Mucosa of descending colon (tissue), 3 donors: ENCODE results near the gene SSBP3. TPM values are rescaled to one million over a fixed set of nuclear protein-coding genes. Genes with fewer than 3 reads are reported as not detected.
A peak's percentile ranks its signal among the peaks of the same experiment; 100 is the strongest.

Experiments used
- ATAC-seq: fragments of 200-7000 bp; cut with Tn5 transposase; one replicate; pipeline ENCODE4 v1.9.1; 2020; ENCODE audit warnings: mild to moderate bottlenecking, moderate library complexity
- DNase-seq, 3 donors: peaks; one replicate each; pipeline ENCODE4 v3.0.0-alpha.2; 2020
- H3K36me3 ChIP-seq: fragments of 200-600 bp; one replicate; pipeline ENCODE4 v1.8.0; 2021; ENCODE audit warnings: low read depth, mild to moderate bottlenecking
- H3K4me1 ChIP-seq: fragments of 200-600 bp; one replicate; pipeline ENCODE4 v1.8.0; 2021; ENCODE audit warnings: low read depth, mild to moderate bottlenecking
- H3K4me3 ChIP-seq: fragments of 200-600 bp; one replicate; pipeline ENCODE4 v1.8.0; 2021; ENCODE audit warnings: mild to moderate bottlenecking
- H3K9me3 ChIP-seq: fragments of 200-600 bp; one replicate; pipeline ENCODE4 v1.8.0; 2021; ENCODE audit warnings: mild to moderate bottlenecking
- CTCF ChIP-seq: fragments of 200-600 bp; IDR thresholded peaks from one replicate; pipeline ENCODE4 v1.8.0; 2022; ENCODE audit warnings: antibody characterized with exemption, mild to moderate bottlenecking
- intact Hi-C, 2 donors: fragments of 100-400 bp; cut with DNase I in 1 of 2; cut with micrococcal nuclease in 1 of 2; formaldehyde crosslinking; loops; one replicate each; pipeline versions ENCODE4 v1.11.0 to v1.11.1; 2022; cut with DNase I, micrococcal nuclease
- total RNA-seq, 3 donors: library from RNA; stranded (reverse); fragmentation: NEBNext Ultra II Directional in 2 of 3; extraction: Animal tissue kit (Norgen Biotek cat#: 25700) in 2 of 3; gene quantifications; one replicate each; pipeline versions ENCODE4 v1.2.1 to v1.2.4, GENCODE V29; 2021 to 2023
- donor health status: DM: no; HTN: no; CAD: no; lungs with moderate emphysema.
- donor health status: DM: no; HTN: no; CAD: no.
- donor health status: DM: no; HTN: yes; CAD: no.

The SSBP3 gene
- total RNA-seq, 3 donors from 2014 or later, result 77.8 to 85.1 (median 82.0) TPM

- ATAC-seq (peak; percentile 60), DNase-seq (no peak)
- intact Hi-C loops, result no loop called here
- H3K36me3 ChIP-seq, result no peaks in the 10 kb centered on the region
- no peaks in the 10 kb centered on the region for H3K9me3 ChIP-seq
- no peak overlapping the region for H3K4me3 ChIP-seq
- no peak for TF ChIP-seq CTCF
- H3K4me1 ChIP-seq, result no peaks in the 10 kb centered on the region
Observed at GRCh38 chr1:54249819-54250435, 156.3 kb downstream of the SSBP3 start.

- no peak for TF ChIP-seq CTCF
Observed at GRCh38 chr1:54248966-54249365, 157.2 kb downstream of the SSBP3 start.

GRCh38 chr1:54247863-54248515 is 158.2 kb downstream of the SSBP3 start:
- Histone ChIP-seq H3K4me1 (no peaks in the 10 kb centered on the region), H3K4me3 (no peak overlapping the region), H3K9me3 (no peaks in the 10 kb centered on the region), H3K36me3 (no peaks in the 10 kb centered on the region)
- intact Hi-C loops, result no loop called here
- no peak for TF ChIP-seq CTCF
- DNase-seq, result no peak
- no peak for ATAC-seq

More at GRCh38 chr1:54248966-54249365, 157.2 kb downstream of the SSBP3 start:
- Histone ChIP-seq H3K4me1 (no peaks in the 10 kb centered on the region), H3K36me3 (no peaks in the 10 kb centered on the region), H3K9me3 (no peaks in the 10 kb centered on the region), H3K4me3 (no peak overlapping the region)
- DNase-seq, result no peak
- intact Hi-C loops, result no loop called here
- ATAC-seq, result peak; percentile 19

- H3K4me1 ChIP-seq, result no peaks in the 10 kb centered on the region
- intact Hi-C loops, result no loop called here
Observed at GRCh38 chr1:54246116-54246721, 160.0 kb downstream of the SSBP3 start.

GRCh38 chr1:54245501-54245900 is 160.7 kb downstream of the SSBP3 start:
- intact Hi-C loops, result no loop called here
- Histone ChIP-seq H3K36me3 (no peaks in the 10 kb centered on the region), H3K4me1 (no peaks in the 10 kb centered on the region), H3K9me3 (no peaks in the 10 kb centered on the region), H3K4me3 (no peak overlapping the region)
- no peak for ATAC-seq
- no peak for TF ChIP-seq CTCF
- no peak for DNase-seq

More at GRCh38 chr1:54246116-54246721, 160.0 kb downstream of the SSBP3 start:
- ATAC-seq (no peak), DNase-seq (no peak)
- no peak overlapping the region for H3K4me3 ChIP-seq
- H3K36me3 ChIP-seq, result no peaks in the 10 kb centered on the region
- H3K9me3 ChIP-seq, result no peaks in the 10 kb centered on the region
- no peak for TF ChIP-seq CTCF
